Measurements from ENCODE around the gene NFASC.

The NFASC gene

DNA sequence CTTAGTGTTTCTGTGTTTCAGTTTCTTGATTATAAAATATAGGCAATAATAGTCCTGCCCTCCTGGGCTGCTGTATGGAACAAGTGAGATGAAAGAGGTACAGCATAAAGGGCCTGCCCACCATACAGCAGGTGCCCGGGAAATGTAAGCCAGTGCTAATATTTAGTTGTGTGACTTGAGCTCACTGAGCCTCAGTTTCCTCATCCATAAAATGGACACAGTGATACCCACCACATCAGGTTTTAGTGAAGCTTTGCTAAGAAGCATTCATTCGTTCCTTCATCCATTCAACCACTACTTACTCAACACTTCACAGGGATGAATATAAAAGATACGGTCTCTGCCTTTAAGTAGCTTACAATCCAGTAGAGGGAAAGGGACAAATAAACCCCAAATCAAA lies 192.2 kb downstream of the NFASC start:
- no peak for DNase-seq (ENCODE audit: low read depth in 2 of 2)

GRCh38 chr1:205064301-205064700 lies 193.6 kb downstream of the NFASC start:
- DNase-seq (ENCODE audit: low read depth in 2 of 2): no peak

GRCh38 chr1:205064741-205065316 lies 194.2 kb downstream of the NFASC start:
- no peak for DNase-seq (ENCODE audit: low read depth in 2 of 2)

GRCh38 chr1:205065666-205066065 lies 195.0 kb downstream of the NFASC start:
- DNase-seq (ENCODE audit: low read depth in 2 of 2): no peak

- DNase-seq (ENCODE audit: low read depth in 2 of 2): no peak
Observed at GRCh38 chr1:205066141-205066818, 195.6 kb downstream of the NFASC start.

GRCh38 chr1:205067031-205067430 lies 196.4 kb downstream of the NFASC start:
- DNase-seq (ENCODE audit: low read depth in 2 of 2): no peak

- no peak for DNase-seq (ENCODE audit: low read depth in 2 of 2)
Observed at GRCh38 chr1:205068001-205068400, 197.3 kb downstream of the NFASC start.

GRCh38 chr1:205068457-205069040 lies 197.9 kb downstream of the NFASC start:
- DNase-seq (ENCODE audit: low read depth in 2 of 2): no peak

DNA sequence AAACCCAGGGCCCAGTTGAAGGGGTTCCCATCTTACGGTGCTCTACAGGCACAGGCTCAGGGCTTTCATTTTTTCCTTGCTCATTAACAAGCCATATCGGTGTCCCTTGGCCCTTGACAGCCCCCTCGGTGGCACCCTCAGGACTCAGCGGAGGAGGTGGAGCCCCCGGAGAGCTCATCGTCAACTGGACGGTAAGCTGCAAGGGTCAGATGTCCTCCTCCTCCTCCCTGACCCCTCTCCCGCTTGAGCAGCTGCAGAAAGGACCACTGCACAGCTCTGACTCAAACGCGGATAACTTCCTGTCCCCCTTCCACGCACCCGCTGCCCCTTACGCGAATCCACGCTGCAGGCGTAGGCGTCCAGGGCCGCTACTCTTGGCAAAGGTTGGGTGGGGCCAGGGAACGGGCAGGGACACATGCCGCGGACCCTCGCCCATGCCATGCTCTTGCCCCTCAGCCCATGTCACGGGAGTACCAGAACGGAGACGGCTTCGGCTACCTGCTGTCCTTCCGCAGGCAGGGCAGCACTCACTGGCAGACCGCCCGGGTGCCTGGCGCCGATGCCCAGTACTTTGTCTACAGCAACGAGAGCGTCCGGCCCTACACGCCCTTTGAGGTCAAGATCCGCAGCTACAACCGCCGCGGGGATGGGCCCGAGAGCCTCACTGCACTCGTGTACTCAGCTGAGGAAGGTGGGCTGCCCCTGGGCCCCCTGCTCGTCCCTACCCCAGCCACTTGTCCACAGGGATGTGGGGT lies 198.9 kb downstream of the NFASC start:
- DNase-seq (ENCODE audit: low read depth in 2 of 2): no peak

- no peak for DNase-seq (ENCODE audit: low read depth in 2 of 2)
Observed at GRCh38 chr1:205071028-205071409, 200.4 kb downstream of the NFASC start.

DNA sequence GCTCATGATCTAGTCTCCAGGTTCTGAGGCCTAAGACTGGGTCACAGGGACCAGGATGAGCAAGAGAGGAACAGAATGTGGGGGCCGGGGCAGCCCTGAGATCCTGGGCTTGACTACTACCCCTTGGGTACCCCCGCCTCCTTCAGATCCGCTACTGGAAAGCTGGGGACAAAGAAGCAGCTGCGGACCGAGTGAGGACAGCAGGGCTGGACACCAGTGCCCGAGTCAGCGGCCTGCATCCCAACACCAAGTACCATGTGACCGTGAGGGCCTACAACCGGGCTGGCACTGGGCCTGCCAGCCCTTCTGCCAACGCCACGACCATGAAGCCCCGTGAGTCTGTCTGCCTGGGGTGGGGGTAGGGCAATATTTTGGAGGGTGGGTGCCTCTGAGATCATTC lies 201.1 kb downstream of the NFASC start:
- DNase-seq (ENCODE audit: low read depth in 2 of 2): no peak

DNA sequence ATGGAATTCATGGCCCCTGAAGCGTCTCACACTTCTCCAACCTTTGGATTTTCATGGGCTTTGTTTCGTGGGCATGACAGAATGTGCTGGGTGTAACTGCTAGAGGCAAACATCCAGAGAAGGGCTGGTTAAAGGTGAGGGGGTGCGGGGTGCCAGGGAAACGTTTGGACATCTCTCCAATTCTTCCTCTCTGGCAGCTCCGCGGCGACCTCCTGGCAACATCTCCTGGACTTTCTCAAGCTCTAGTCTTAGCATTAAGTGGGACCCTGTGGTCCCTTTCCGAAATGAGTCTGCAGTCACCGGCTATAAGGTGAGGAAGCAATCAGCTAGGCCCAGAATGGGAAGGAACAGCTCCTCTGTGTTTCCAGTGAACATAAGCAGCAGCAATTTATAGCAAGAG lies 201.6 kb downstream of the NFASC start:
- DNase-seq (ENCODE audit: low read depth in 2 of 2): no peak

Data from stimulated activated CD8-positive, alpha-beta memory T cell treated with anti-CD3 and anti-CD28 coated beads, Interleukin-2, amount 100 ng/mL, for 48 hours (primary cell).